Measurements from ENCODE around the gene PTPN14.

PTPN14 gene

DNA sequence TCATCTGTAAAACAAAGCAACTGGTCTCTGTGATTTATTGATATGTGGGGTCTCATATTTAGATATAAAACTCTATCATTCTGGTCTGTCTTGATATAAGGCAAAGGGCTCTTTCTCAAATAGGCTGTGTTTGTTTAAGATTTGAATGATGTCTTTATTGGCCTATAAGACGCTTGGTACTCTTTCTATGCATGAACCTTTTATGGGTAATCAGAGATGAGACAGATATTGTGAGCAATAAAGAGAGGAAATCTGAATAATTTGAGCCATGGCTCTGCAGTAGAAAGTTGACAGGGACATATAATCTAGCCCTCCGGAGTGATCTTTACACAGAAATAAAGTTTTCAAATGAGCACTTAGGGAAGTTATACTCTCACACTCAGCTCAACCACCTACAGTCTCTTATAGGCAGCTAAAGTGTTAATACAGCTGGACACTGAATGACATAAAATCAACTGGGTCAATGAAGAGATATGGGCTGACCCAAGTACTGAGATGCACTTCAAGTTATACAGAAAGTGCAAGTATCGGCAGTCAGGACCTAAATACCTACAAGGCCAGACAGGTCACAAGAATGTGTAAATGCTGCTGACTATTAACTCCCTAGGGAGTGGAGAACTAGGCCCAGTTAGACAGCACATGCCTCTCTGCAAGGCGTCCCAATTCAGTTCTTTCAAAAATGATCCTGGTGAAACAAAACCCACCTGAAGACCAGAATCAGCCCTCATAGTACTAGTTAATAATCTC, 111.0 kb downstream of the PTPN14 start (continued):
- TF ChIP-seq, protein P1, sequence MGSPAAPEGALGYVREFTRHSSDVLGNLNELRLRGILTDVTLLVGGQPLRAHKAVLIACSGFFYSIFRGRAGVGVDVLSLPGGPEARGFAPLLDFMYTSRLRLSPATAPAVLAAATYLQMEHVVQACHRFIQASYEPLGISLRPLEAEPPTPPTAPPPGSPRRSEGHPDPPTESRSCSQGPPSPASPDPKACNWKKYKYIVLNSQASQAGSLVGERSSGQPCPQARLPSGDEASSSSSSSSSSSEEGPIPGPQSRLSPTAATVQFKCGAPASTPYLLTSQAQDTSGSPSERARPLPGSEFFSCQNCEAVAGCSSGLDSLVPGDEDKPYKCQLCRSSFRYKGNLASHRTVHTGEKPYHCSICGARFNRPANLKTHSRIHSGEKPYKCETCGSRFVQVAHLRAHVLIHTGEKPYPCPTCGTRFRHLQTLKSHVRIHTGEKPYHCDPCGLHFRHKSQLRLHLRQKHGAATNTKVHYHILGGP (tag by site-specific recombination; IDR thresholded peaks at IDR 0.05), result 0 out of 2 replicates have a peak, but pooled peaks have one; percentile 53
- TF ChIP-seq ZNF596 (tag by site-specific recombination; IDR thresholded peaks at IDR 0.05), result 0 out of 2 replicates have a peak, but pooled peaks have one; percentile 16
- TF ChIP-seq ZNF133 (tag by site-specific recombination; IDR thresholded peaks at IDR 0.05), result no peak
- no peak for TF ChIP-seq ZNF610 (tag by site-specific recombination; IDR thresholded peaks at IDR 0.05; ENCODE audit: borderline replicate concordance)
- no peak for TF ChIP-seq ZNF350 (tag by site-specific recombination; IDR thresholded peaks at IDR 0.05)

DNA sequence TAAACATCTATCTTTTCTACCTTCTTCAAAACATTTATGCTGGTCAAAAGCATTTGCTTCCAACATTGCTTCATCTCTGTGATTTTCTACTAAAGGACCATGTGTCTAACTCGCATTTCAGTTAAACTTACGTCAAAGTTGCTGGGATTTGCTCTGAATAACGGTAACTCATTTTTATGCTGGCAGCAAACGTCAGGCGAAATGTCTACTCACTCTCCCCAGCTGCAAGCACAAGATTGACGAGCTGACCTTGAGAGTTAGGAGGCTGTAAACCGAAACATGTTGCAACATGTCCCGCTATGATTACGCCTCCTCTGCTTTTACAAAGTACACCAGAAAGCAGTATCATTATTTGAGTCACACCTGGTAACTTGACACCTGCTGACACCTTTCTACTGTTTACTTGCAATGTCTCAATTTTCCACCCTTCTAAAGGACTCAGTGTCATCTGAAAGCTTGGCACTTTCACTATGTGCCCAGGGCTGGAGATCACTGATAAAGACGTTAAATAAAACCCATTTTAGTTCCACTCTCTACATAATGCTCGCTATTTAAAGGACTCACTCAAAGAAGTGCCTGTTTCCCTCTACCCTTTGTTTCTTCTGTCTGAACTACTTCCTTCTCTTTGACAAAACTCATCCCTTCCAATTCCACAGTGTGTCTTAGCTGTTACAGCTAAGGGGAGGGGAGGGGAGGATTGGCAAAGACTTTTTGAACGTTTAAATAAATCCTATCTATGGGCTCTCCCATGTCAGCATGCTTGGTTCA, 111.9 kb downstream of the PTPN14 start:
- no peaks in the 10 kb centered on the region for H3K9me3 ChIP-seq (ENCODE audit: control insufficient read depth, insufficient read depth, low read depth, low read length)
- POLR2A ChIA-PET, result no interaction called here
- H3K4me1 ChIP-seq (ENCODE audit: control insufficient read depth, insufficient read depth, low read length), result peaks cover 19% of the 10 kb centered on the region
- peak overlapping the region; percentile 89 for H3K27ac ChIP-seq (ENCODE audit: extremely low read depth, low read depth, low read length)
- CTCF ChIA-PET, result interaction anchor here (1.3 kb wide), 1 partner anchor 108 kb away, joined by 3 read pairs; no protein-coding TSS in a partner anchor
- peak overlapping the region; percentile 21; the same call in 1 of the 2 replicates for H3K4me3 ChIP-seq (ENCODE audit: low read depth, low read length)
- H3K36me3 ChIP-seq (ENCODE audit: control insufficient read depth in 2 of 2, insufficient read depth in 1 of 2, low read length in 2 of 2), result no peaks in the 10 kb centered on the region
- TF ChIP-seq ZSCAN23 (tag by site-specific recombination; IDR thresholded peaks at IDR 0.05) (peak; percentile 90), ZNF24 (tag by site-specific recombination; IDR thresholded peaks at IDR 0.05) (peak; percentile 95), ZNF623 (tag by site-specific recombination; IDR thresholded peaks at IDR 0.05) (peak; percentile 35; the same call in 1 of the 2 replicates), ZNF214 (tag by site-specific recombination; IDR thresholded peaks at IDR 0.05; ENCODE audit: borderline replicate concordance) (no peak), MYNN (tag by site-specific recombination; IDR thresholded peaks at IDR 0.05; ENCODE audit: borderline replicate concordance) (peak; percentile 55; the same call in 1 of the 2 replicates), ZNF157 (tag by site-specific recombination; IDR thresholded peaks at IDR 0.05) (no peak), ZNF302 (tag by site-specific recombination; IDR thresholded peaks at IDR 0.05; ENCODE audit: low read depth) (no peak), ZNF354C (tag by site-specific recombination; IDR thresholded peaks at IDR 0.05; ENCODE audit: borderline replicate concordance, low read depth) (no peak), ZNF555 (tag by site-specific recombination; conservative IDR thresholded peaks at IDR 0.05) (no peak), ZNF558 (tag by site-specific recombination; IDR thresholded peaks at IDR 0.05) (peak; percentile 81), ZBTB8A (tag by site-specific recombination; IDR thresholded peaks at IDR 0.05) (peak; percentile 63)
- TF ChIP-seq, protein P2, sequence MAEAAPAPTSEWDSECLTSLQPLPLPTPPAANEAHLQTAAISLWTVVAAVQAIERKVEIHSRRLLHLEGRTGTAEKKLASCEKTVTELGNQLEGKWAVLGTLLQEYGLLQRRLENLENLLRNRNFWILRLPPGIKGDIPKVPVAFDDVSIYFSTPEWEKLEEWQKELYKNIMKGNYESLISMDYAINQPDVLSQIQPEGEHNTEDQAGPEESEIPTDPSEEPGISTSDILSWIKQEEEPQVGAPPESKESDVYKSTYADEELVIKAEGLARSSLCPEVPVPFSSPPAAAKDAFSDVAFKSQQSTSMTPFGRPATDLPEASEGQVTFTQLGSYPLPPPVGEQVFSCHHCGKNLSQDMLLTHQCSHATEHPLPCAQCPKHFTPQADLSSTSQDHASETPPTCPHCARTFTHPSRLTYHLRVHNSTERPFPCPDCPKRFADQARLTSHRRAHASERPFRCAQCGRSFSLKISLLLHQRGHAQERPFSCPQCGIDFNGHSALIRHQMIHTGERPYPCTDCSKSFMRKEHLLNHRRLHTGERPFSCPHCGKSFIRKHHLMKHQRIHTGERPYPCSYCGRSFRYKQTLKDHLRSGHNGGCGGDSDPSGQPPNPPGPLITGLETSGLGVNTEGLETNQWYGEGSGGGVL (tag by site-specific recombination; IDR thresholded peaks at IDR 0.05), result peak; percentile 58
- TF ChIP-seq, protein P3, sequence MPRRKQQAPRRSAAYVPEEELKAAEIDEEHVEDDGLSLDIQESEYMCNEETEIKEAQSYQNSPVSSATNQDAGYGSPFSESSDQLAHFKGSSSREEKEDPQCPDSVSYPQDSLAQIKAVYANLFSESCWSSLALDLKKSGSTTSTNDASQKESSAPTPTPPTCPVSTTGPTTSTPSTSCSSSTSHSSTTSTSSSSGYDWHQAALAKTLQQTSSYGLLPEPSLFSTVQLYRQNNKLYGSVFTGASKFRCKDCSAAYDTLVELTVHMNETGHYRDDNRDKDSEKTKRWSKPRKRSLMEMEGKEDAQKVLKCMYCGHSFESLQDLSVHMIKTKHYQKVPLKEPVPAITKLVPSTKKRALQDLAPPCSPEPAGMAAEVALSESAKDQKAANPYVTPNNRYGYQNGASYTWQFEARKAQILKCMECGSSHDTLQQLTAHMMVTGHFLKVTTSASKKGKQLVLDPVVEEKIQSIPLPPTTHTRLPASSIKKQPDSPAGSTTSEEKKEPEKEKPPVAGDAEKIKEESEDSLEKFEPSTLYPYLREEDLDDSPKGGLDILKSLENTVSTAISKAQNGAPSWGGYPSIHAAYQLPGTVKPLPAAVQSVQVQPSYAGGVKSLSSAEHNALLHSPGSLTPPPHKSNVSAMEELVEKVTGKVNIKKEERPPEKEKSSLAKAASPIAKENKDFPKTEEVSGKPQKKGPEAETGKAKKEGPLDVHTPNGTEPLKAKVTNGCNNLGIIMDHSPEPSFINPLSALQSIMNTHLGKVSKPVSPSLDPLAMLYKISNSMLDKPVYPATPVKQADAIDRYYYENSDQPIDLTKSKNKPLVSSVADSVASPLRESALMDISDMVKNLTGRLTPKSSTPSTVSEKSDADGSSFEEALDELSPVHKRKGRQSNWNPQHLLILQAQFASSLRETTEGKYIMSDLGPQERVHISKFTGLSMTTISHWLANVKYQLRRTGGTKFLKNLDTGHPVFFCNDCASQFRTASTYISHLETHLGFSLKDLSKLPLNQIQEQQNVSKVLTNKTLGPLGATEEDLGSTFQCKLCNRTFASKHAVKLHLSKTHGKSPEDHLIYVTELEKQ (tag by site-specific recombination; IDR thresholded peaks at IDR 0.05; ENCODE audit: borderline replicate concordance), result peak; percentile 100
- TF ChIP-seq, protein P4, sequence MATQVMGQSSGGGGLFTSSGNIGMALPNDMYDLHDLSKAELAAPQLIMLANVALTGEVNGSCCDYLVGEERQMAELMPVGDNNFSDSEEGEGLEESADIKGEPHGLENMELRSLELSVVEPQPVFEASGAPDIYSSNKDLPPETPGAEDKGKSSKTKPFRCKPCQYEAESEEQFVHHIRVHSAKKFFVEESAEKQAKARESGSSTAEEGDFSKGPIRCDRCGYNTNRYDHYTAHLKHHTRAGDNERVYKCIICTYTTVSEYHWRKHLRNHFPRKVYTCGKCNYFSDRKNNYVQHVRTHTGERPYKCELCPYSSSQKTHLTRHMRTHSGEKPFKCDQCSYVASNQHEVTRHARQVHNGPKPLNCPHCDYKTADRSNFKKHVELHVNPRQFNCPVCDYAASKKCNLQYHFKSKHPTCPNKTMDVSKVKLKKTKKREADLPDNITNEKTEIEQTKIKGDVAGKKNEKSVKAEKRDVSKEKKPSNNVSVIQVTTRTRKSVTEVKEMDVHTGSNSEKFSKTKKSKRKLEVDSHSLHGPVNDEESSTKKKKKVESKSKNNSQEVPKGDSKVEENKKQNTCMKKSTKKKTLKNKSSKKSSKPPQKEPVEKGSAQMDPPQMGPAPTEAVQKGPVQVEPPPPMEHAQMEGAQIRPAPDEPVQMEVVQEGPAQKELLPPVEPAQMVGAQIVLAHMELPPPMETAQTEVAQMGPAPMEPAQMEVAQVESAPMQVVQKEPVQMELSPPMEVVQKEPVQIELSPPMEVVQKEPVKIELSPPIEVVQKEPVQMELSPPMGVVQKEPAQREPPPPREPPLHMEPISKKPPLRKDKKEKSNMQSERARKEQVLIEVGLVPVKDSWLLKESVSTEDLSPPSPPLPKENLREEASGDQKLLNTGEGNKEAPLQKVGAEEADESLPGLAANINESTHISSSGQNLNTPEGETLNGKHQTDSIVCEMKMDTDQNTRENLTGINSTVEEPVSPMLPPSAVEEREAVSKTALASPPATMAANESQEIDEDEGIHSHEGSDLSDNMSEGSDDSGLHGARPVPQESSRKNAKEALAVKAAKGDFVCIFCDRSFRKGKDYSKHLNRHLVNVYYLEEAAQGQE (tag by site-specific recombination; IDR thresholded peaks at IDR 0.05), result no peak
- TF ChIP-seq, protein P5, sequence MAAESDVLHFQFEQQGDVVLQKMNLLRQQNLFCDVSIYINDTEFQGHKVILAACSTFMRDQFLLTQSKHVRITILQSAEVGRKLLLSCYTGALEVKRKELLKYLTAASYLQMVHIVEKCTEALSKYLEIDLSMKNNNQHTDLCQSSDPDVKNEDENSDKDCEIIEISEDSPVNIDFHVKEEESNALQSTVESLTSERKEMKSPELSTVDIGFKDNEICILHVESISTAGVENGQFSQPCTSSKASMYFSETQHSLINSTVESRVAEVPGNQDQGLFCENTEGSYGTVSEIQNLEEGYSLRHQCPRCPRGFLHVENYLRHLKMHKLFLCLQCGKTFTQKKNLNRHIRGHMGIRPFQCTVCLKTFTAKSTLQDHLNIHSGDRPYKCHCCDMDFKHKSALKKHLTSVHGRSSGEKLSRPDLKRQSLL (tag by site-specific recombination; IDR thresholded peaks at IDR 0.05), result no peak
- TF ChIP-seq, protein P6, sequence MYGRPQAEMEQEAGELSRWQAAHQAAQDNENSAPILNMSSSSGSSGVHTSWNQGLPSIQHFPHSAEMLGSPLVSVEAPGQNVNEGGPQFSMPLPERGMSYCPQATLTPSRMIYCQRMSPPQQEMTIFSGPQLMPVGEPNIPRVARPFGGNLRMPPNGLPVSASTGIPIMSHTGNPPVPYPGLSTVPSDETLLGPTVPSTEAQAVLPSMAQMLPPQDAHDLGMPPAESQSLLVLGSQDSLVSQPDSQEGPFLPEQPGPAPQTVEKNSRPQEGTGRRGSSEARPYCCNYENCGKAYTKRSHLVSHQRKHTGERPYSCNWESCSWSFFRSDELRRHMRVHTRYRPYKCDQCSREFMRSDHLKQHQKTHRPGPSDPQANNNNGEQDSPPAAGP (tag by site-specific recombination; IDR thresholded peaks at IDR 0.05), result peak; percentile 99

All from HEK293 (cell line).